Immature natural killer cell (primary cell): Measurements from ENCODE around the gene PHETA1. TPM values are rescaled to one million over a fixed set of nuclear protein-coding genes. Genes with fewer than 3 reads are reported as not detected.
"Not testable (repeated sequence)": the region's sequence is repeated elsewhere in the genome, so short reads cannot be mapped to it uniquely, and the experiment has no call there.

Experiments
- DNase-seq, 3 donors: peaks; one replicate each; pipeline ENCODE4 v3.0.0; 2022; ENCODE audit warnings: mixed read lengths in 1 of 3
- H3K27ac Mint-ChIP-seq, 6 donors: one replicate each; pipeline ENCODE4 v1.8.0; 2020; ENCODE audit warnings: mixed read lengths in 6 of 6, mild to moderate bottlenecking in 5 of 6, inconsistent platforms in 4 of 6, moderate library complexity in 3 of 6
- H3K27me3 Mint-ChIP-seq, 3 donors: one replicate each; pipeline ENCODE4 v1.8.0; 2020 to 2021; ENCODE audit warnings: low read depth in 3 of 3, mild to moderate bottlenecking in 3 of 3, mixed read lengths in 3 of 3, moderate library complexity in 3 of 3, inconsistent platforms in 1 of 3
- H3K36me3 Mint-ChIP-seq, 3 donors: one replicate each; pipeline ENCODE4 v1.8.0; 2020; ENCODE audit warnings: mixed read lengths in 3 of 3, inconsistent platforms in 2 of 3, mild to moderate bottlenecking in 2 of 3
- H3K4me1 Mint-ChIP-seq, 2 donors: one replicate each; pipeline ENCODE4 v1.8.0; 2020; ENCODE audit warnings: inconsistent platforms in 2 of 2, mild to moderate bottlenecking in 2 of 2, mixed read lengths in 2 of 2, moderate library complexity in 1 of 2
- H3K4me3 Mint-ChIP-seq, 5 donors: one replicate each; pipeline ENCODE4 v1.8.0; 2020; ENCODE audit warnings: mild to moderate bottlenecking in 5 of 5, mixed read lengths in 5 of 5, inconsistent platforms in 3 of 5, moderate library complexity in 3 of 5
- H3K9me3 Mint-ChIP-seq, 6 donors: one replicate each; pipeline ENCODE4 v1.8.0; 2020; ENCODE audit warnings: mild to moderate bottlenecking in 6 of 6, mixed read lengths in 6 of 6, inconsistent platforms in 4 of 6, moderate library complexity in 3 of 6
- polyA plus RNA-seq, 3 donors: library from polyadenylated mRNA; unstranded; fragments of 300-500 nt; fragmentation: Illumina TruSeq; gene quantifications; one replicate each; pipeline ENCODE4 v1.2.3, GENCODE V29; 2021

Gene PHETA1
- polyA plus RNA-seq, 3 donors from 2014 or later: 2.0 to 5.5 (median 2.1) TPM

GRCh38 chr12:111373231-111373630 lies 4.3 kb upstream of the PHETA1 start:
- H3K4me1 Mint-ChIP-seq: peaks cover 8 to 13% of the 10 kb centered on the region in 2 donors
- H3K27ac Mint-ChIP-seq, DNase-seq, H3K27me3 Mint-ChIP-seq, H3K9me3 Mint-ChIP-seq, H3K4me3 Mint-ChIP-seq, H3K36me3 Mint-ChIP-seq: not testable (repeated sequence)

DNA sequence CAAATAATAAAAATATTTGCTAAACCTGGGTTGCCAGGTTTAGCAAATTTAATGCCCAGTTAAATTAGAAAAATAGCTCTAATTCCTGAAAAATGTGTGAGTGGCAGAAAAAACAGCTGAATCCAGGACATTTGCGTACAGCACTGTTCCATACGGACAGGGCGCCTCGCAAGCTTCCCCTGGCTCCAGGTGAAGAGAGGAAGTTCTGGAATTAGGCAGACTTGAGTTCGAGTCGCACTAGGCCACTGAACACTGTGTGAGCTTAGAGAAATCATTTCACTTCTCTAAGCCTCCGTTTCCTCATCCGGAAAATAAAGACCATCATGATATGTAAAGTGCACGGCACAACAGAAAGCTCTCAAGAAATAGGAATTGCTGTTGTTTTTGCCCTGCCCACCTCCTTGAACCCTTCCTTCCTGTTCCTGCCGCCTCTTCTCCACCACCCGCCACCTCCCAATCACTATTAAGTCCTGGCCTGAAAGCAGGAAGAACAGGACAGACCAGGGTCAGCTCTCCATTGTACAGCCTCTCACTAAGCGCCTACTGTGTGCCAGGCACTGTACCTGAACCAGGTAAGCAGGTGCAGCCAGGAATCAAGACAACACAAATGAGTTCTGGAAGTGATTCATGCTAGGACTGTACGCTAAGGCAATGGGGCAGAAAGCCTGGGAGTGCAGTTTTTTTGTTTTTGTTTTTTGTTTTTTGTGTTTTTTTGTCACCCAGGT lies 763 bp upstream of the PHETA1 start:
- Mint-ChIP-seq H3K27ac (no peak overlapping the region), H3K4me1 (peaks cover 30 to 34% of the 10 kb centered on the region in 2 donors), H3K36me3 (no peaks in the 10 kb centered on the region), H3K9me3 (no peaks in the 10 kb centered on the region), H3K4me3 (peak overlapping the region; percentile 84 to 88 (median 85)), H3K27me3 (peaks cover 0 to 4% (median 0%) of the 10 kb centered on the region in 3 donors)
- DNase-seq: no peak

DNA sequence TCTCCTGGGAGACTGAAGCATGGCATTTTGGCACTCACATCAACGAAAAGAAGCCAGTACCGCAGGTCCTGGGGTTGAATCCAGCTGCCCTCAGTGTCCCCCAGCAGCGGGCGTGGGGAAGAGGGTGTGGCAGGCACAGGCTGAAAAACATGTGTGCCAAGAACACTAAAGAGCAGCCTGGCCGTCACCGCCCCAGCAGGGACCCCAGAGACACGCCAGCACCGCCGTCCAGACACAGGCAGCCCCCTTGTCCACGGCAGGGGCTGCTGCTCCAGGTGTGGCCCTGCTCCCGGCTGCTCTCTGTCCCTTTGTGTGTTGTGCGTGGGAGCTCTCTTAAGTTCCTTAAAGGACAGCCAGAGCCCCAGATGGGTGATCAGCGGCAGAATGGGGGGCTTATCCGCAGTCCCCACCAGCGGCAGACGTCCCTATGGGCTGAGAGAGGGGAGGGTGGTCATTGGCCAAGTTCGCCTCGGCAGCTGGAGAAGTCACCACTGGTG lies 556 bp downstream of the PHETA1 start:
- Mint-ChIP-seq H3K4me1 (peaks cover 30 to 34% of the 10 kb centered on the region in 2 donors), H3K27ac (peak overlapping the region in 2 of 6 donors; percentile 21 to 24), H3K27me3 (peaks cover 0 to 4% (median 0%) of the 10 kb centered on the region in 3 donors), H3K4me3 (peak overlapping the region; percentile 70 to 85 (median 80)), H3K9me3 (no peaks in the 10 kb centered on the region), H3K36me3 (no peaks in the 10 kb centered on the region)
- peak in 1 of 3 donors; percentile 2 for DNase-seq

GRCh38 chr12:111367661-111368221 lies 1.2 kb downstream of the PHETA1 start:
- H3K4me3 Mint-ChIP-seq: peak overlapping the region; percentile 70 to 85 (median 80)
- peaks cover 30 to 34% of the 10 kb centered on the region in 2 donors for H3K4me1 Mint-ChIP-seq
- H3K36me3 Mint-ChIP-seq: no peaks in the 10 kb centered on the region
- H3K27ac Mint-ChIP-seq: peak overlapping the region in 4 of 6 donors; percentile 9 to 65 (median 34)
- no peaks in the 10 kb centered on the region for H3K9me3 Mint-ChIP-seq
- no peak for DNase-seq
- H3K27me3 Mint-ChIP-seq: peaks cover 0 to 4% (median 0%) of the 10 kb centered on the region in 3 donors

DNA sequence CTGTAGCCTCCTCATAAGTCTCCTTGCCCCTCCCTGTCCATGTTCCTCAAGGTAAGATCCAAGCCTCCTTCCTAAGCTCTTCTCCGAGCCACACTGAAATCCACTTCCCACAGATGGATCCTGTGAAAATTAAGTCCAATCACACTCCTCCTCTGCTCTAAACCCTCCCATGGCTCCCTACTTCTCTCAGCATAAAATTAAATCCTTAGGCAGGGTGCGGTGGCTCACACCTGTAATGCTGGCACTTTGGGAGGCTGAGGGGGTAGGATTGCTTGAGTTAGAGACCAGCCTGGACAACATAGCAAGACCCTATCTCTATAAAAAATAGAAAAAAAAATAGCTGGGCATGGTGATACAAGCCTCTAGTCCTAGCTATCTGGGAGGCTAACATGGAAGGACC lies 2.3 kb downstream of the PHETA1 start:
- peak overlapping the region in 1 of 5 donors; percentile 85 for H3K4me3 Mint-ChIP-seq
- peaks cover 30 to 34% of the 10 kb centered on the region in 2 donors for H3K4me1 Mint-ChIP-seq
- no peak for DNase-seq
- no peaks in the 10 kb centered on the region for H3K9me3 Mint-ChIP-seq
- no peak overlapping the region for H3K27ac Mint-ChIP-seq
- peaks cover 0 to 4% (median 0%) of the 10 kb centered on the region in 3 donors for H3K27me3 Mint-ChIP-seq
- no peaks in the 10 kb centered on the region for H3K36me3 Mint-ChIP-seq

DNA sequence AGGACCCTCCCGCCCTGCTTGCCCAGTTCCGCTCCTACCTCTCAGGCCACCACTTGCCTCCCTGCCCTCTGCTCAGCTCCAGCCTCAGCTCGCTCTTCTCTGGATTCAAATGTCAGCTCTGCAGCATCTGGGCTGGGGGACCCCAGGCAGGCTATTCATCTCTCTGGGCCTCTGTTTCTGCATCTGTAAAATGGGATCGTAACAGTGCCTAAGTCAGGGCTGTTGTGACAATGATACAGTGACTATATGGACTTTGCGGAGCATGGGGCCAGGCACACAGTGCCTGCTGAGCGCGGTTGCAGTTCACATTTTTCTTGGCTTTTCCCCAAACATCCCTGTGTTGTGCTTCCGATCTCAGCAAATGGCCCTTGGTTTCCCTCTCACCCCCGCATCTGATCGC lies 2.8 kb downstream of the PHETA1 start:
- H3K27me3 Mint-ChIP-seq: peaks cover 0 to 4% (median 0%) of the 10 kb centered on the region in 3 donors
- H3K4me1 Mint-ChIP-seq: peaks cover 33 to 37% of the 10 kb centered on the region in 2 donors
- no peaks in the 10 kb centered on the region for H3K9me3 Mint-ChIP-seq
- H3K4me3 Mint-ChIP-seq: no peak overlapping the region
- peaks cover 0 to 3% (median 0%) of the 10 kb centered on the region in 3 donors for H3K36me3 Mint-ChIP-seq
- no peak for DNase-seq
- no peak overlapping the region for H3K27ac Mint-ChIP-seq

GRCh38 chr12:111363578-111363977 lies 5.3 kb downstream of the PHETA1 start:
- peaks cover 0 to 8% (median 1%) of the 10 kb centered on the region in 3 donors for H3K27me3 Mint-ChIP-seq
- no peak overlapping the region for H3K27ac Mint-ChIP-seq
- peaks cover 43 to 46% of the 10 kb centered on the region in 2 donors for H3K4me1 Mint-ChIP-seq
- no peaks in the 10 kb centered on the region for H3K9me3 Mint-ChIP-seq
- no peak for DNase-seq
- peaks cover 0 to 11% (median 0%) of the 10 kb centered on the region in 3 donors for H3K36me3 Mint-ChIP-seq
- no peak overlapping the region for H3K4me3 Mint-ChIP-seq

GRCh38 chr12:111362687-111363475 lies 6.0 kb downstream of the PHETA1 start:
- Mint-ChIP-seq H3K4me1 (peaks cover 39 to 41% of the 10 kb centered on the region in 2 donors), H3K36me3 (peaks cover 0 to 11% (median 0%) of the 10 kb centered on the region in 3 donors)
- DNase-seq: no peak

DNA sequence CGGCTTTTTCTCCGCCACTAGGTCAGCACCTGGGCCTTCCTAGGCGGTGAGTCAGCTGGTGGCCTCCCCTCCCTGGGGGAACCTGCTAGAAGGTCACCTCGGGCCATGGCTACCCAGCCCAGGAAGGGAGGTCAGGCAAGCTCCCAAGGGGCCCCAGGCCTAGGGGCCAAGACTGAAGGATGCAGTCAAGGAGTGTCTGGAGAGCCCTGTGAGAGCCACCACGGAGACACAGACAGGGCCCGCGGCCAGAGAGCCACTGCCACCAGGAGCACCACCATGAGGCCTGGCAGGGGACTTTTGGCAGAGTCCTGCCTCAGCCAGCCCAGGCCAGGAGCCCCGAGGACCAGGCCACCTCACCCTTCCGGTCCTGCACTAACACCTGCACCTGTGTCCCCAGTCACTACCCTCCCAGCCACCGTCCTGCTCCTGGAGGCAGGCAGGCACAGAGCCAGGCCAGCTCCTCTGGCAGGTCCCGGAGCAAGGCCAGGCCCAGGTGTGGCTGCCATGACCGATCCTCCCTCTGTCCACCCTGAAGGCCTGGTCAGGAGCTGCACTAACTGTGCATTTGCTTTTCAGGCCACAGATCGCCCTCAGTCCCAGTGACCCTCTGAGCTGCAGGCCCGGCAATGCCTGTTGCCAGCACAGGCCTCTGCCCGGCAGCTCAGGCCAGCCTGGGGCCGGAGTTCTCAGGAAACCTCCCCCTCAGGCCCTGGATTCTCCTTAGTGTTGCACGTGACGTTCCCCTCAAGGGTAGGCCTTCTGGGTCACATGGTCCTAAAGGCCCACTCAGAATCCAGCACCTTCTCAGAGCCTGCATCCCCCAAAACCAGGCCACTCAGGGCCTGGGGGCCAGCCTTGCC lies 6.9 kb downstream of the PHETA1 start:
- peaks cover 30 to 32% of the 10 kb centered on the region in 2 donors for H3K4me1 Mint-ChIP-seq
- peaks cover 0 to 8% (median 1%) of the 10 kb centered on the region in 3 donors for H3K27me3 Mint-ChIP-seq
- H3K27ac Mint-ChIP-seq: no peak overlapping the region
- peaks cover 0 to 11% (median 0%) of the 10 kb centered on the region in 3 donors for H3K36me3 Mint-ChIP-seq
- DNase-seq: no peak
- H3K4me3 Mint-ChIP-seq: no peak overlapping the region
- H3K9me3 Mint-ChIP-seq: no peaks in the 10 kb centered on the region

More at GRCh38 chr12:111362687-111363475, 6.0 kb downstream of the PHETA1 start:
- peaks cover 0 to 8% (median 1%) of the 10 kb centered on the region in 3 donors for H3K27me3 Mint-ChIP-seq
- H3K9me3 Mint-ChIP-seq: no peaks in the 10 kb centered on the region
- H3K4me3 Mint-ChIP-seq: no peak overlapping the region
- no peak overlapping the region for H3K27ac Mint-ChIP-seq

DNA sequence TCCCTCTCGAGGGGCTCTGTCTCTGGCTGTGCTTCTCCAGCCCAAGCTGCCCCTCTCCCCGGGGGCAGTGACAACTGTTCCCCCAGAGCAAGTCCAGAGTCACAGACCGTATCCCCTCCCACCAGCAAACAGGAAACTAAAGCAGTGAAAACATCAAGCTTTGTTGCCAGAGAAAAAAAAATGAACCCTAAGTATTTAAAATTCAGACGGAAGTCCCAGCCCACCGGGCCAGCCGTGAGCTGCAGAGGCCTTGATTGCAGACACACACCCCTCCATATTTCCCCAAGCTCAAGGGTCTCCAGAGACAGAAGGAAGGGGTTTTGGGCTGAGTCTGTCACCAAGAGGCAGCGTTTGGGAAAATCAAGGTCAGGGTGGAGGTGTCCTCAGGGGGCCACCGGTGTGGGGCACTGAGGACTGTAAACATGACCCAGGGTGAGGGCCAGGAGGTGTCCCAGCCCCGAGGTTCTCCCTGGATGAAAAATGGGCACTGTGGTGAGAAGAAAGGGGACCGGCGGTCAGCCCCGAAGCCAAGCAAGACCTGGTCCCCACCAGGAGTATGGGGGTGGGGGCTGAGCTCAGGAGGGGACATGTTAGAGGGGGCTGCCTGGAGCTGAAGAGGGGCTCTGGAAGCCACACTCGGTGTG lies 7.7 kb downstream of the PHETA1 start:
- H3K4me1 Mint-ChIP-seq: peaks cover 24 to 26% of the 10 kb centered on the region in 2 donors
- DNase-seq: no peak
- H3K9me3 Mint-ChIP-seq: no peaks in the 10 kb centered on the region
- H3K27ac Mint-ChIP-seq: no peak overlapping the region
- H3K27me3 Mint-ChIP-seq: peaks cover 0 to 8% (median 1%) of the 10 kb centered on the region in 3 donors
- H3K4me3 Mint-ChIP-seq: no peak overlapping the region
- peaks cover 0 to 11% (median 0%) of the 10 kb centered on the region in 3 donors for H3K36me3 Mint-ChIP-seq

DNA sequence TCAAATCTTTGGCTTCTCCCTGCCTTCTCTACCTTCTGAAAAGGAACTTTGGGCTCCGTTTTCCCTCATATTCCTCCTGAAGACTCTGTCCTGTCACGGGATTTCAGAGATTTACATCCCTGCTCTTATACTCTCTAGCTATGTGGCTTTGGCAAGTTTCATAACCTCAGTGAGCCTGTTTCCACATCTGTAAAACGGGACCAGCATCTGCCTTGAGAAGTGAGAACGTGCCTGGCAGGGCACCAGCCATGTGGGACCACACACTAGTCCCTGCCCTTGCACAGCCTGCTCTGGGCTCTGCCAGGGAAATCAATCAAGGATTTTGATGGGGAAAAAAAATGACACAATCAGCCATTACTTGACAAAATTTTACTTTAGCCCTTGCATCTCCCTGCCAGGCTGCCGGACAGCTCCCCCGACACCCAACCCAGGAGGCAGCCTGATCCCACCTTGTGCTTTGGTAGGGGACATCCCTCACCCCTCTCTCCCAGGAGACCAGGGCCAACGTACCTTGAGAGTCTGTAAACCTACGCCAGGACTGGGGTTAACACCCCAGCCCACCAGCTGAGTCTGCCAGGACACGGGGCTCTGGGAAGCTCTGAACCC lies 8.5 kb downstream of the PHETA1 start:
- peak overlapping the region in 1 of 5 donors; percentile 46 for H3K4me3 Mint-ChIP-seq
- no peaks in the 10 kb centered on the region for H3K9me3 Mint-ChIP-seq
- peak overlapping the region in 1 of 6 donors; percentile 4 for H3K27ac Mint-ChIP-seq
- peaks cover 0 to 7% (median 1%) of the 10 kb centered on the region in 3 donors for H3K27me3 Mint-ChIP-seq
- peaks cover 23 to 25% of the 10 kb centered on the region in 2 donors for H3K4me1 Mint-ChIP-seq
- peaks cover 0 to 11% (median 0%) of the 10 kb centered on the region in 3 donors for H3K36me3 Mint-ChIP-seq
- DNase-seq: no peak

GRCh38 chr12:111359914-111360276 lies 9.0 kb downstream of the PHETA1 start:
- H3K27ac Mint-ChIP-seq: peak overlapping the region in 1 of 6 donors; percentile 4
- no peak for DNase-seq
- H3K9me3 Mint-ChIP-seq: no peaks in the 10 kb centered on the region
- peaks cover 22 to 23% of the 10 kb centered on the region in 2 donors for H3K4me1 Mint-ChIP-seq
- H3K36me3 Mint-ChIP-seq: peaks cover 0 to 11% (median 0%) of the 10 kb centered on the region in 3 donors
- peak overlapping the region in 2 of 5 donors; percentile 30 to 70 for H3K4me3 Mint-ChIP-seq
- peaks cover 0 to 7% (median 1%) of the 10 kb centered on the region in 3 donors for H3K27me3 Mint-ChIP-seq
